ENCODE data around the gene KCNAB1.

KCNAB1 gene

GRCh38 chr3:156416846-156417558 lies 296.6 kb downstream of the KCNAB1 start:
- DNase-seq: peak; percentile 78 to 93

- DNase-seq: peak in 1 of 2 experiments; percentile 31
Observed at GRCh38 chr3:156417559-156418132, 297.3 kb downstream of the KCNAB1 start.

GRCh38 chr3:156418428-156418827 lies 298.1 kb downstream of the KCNAB1 start:
- peak in 1 of 2 experiments; percentile 7 for DNase-seq

GRCh38 chr3:156421534-156421933 lies 301.2 kb downstream of the KCNAB1 start:
- no peak for DNase-seq

- no peak for DNase-seq
Observed at GRCh38 chr3:156424758-156425157, 304.4 kb downstream of the KCNAB1 start.

- DNase-seq: no peak
Observed at GRCh38 chr3:156425651-156426050, 305.3 kb downstream of the KCNAB1 start.

GRCh38 chr3:156429125-156429524 lies 308.7 kb downstream of the KCNAB1 start:
- DNase-seq: no peak

GRCh38 chr3:156431334-156432124 lies 311.2 kb downstream of the KCNAB1 start:
- no peak for DNase-seq

- no peak for DNase-seq
Observed at GRCh38 chr3:156432563-156432962, 312.2 kb downstream of the KCNAB1 start.

- no peak for DNase-seq
Observed at GRCh38 chr3:156433138-156433537, 312.8 kb downstream of the KCNAB1 start.

GRCh38 chr3:156433910-156434309 lies 313.5 kb downstream of the KCNAB1 start:
- DNase-seq: no peak

- no peak for DNase-seq
Observed at GRCh38 chr3:156434921-156435320, 314.5 kb downstream of the KCNAB1 start.

- no peak for DNase-seq
Observed at GRCh38 chr3:156443079-156443478, 322.7 kb downstream of the KCNAB1 start.

GRCh38 chr3:156445117-156446090 lies 325.0 kb downstream of the KCNAB1 start:
- no peak for DNase-seq

GRCh38 chr3:156448300-156448699 lies 327.9 kb downstream of the KCNAB1 start:
- DNase-seq: no peak

- DNase-seq: peak; percentile 9 to 46
Observed at GRCh38 chr3:156449710-156450574, 329.6 kb downstream of the KCNAB1 start.

- no peak for DNase-seq
Observed at GRCh38 chr3:156455839-156456238, 335.5 kb downstream of the KCNAB1 start.

- DNase-seq: no peak
Observed at GRCh38 chr3:156456771-156457224, 336.4 kb downstream of the KCNAB1 start.

GRCh38 chr3:156459434-156459833 lies 339.1 kb downstream of the KCNAB1 start:
- no peak for DNase-seq

- no peak for DNase-seq
Observed at GRCh38 chr3:156460206-156460611, 339.8 kb downstream of the KCNAB1 start.

- no peak for DNase-seq
Observed at GRCh38 chr3:156461889-156462288, 341.5 kb downstream of the KCNAB1 start.

GRCh38 chr3:156463123-156463522 lies 342.7 kb downstream of the KCNAB1 start:
- no peak for DNase-seq

All from SHP77 (cell line).